GM12878 (cell line): ENCODE results near the gene UGT2A1. TPM values are rescaled to one million over a fixed set of nuclear protein-coding genes. Genes with fewer than 3 reads are reported as not detected.

Experiments used
- ATAC-seq: fragments of 200-7000 bp; cut with Tn5 transposase; 3 replicates; pipeline ENCODE4 v1.9.1; 2020; ENCODE audit warnings: mild to moderate bottlenecking, moderate library complexity
- Bru-seq: library from RNA; stranded (reverse); fragments of 400-500 nt; gene quantifications from one replicate; lab custom pipeline; 2021; lab: Mats Ljungman, UMichigan
- BruChase-seq, 2 experiments: library from RNA; stranded (reverse); fragments of 400-500 nt; gene quantifications; one replicate each; lab custom pipeline; 2021; lab: Mats Ljungman, UMichigan
- BruUV-seq: library from RNA; stranded (reverse); fragments of 400-500 nt; replicated peaks from 2 replicates; lab custom pipeline; 2021; lab: Mats Ljungman, UMichigan
- CTCF ChIA-PET: fragments of 300-600 bp; sonication (Branson Sonifier 250); formaldehyde crosslinking; extraction: SDS; loops from one replicate; lab custom pipeline; 2021; ENCODE audit warnings: inconsistent platforms; lab: Yijun Ruan, JAX
- POLR2A ChIA-PET: fragments of 350-600 bp; formaldehyde crosslinking; extraction: SDS; loops from one replicate; lab custom pipeline; 2021; ENCODE audit warnings: inconsistent platforms; lab: Charles Lee
- RAD21 ChIA-PET: fragments of 300-600 bp; sonication (Branson Sonifier 250); formaldehyde crosslinking; loops from one replicate; lab custom pipeline; 2023; ENCODE audit warnings: antibody characterized with exemption; ENCODE audit not compliant: unreplicated experiment; lab: Charles Lee
- SMC1A ChIA-PET: fragments of 300-600 bp; sonication (Branson Sonifier 250); formaldehyde crosslinking; loops from one replicate; lab custom pipeline; 2023; ENCODE audit not compliant: unreplicated experiment, uncharacterized antibody; lab: Charles Lee
- DNase-seq: peaks from one replicate; pipeline ENCODE4 v3.0.0-alpha.2; 2011; ENCODE audit warnings: low read depth, low spot score
- FAIRE-seq: peaks from 3 replicates; lab custom pipeline; 2011; peaks lifted over from hg19 to GRCh38; lab: Jason Lieb, UNC
- H2AFZ ChIP-seq: 2 replicates; pipeline ENCODE4 v1.6.0; 2011; ENCODE audit warnings: low read depth, low read length, control low read depth; ENCODE audit not compliant: control insufficient read depth
- H3K27ac ChIP-seq: 2 replicates; pipeline ENCODE4 v1.5.1; 2011; ENCODE audit warnings: control low read depth; ENCODE audit not compliant: control insufficient read depth, insufficient read depth
- H3K27me3 ChIP-seq, 2 experiments: replicated peaks in 1 of 2; 2 replicates each; pipeline versions ENCODE4 v1.6.0 to v1.6.1; 2011; ENCODE audit warnings: low read length in 1 of 2; ENCODE audit not compliant: control insufficient read depth in 2 of 2, insufficient read depth in 2 of 2
- H3K36me3 ChIP-seq, 2 experiments: 2 replicates each; pipeline ENCODE4 v1.5.1; 2011; ENCODE audit warnings: low read length in 1 of 2; ENCODE audit not compliant: control insufficient read depth in 2 of 2, insufficient read depth in 2 of 2
- H3K4me1 ChIP-seq: 2 replicates; pipeline ENCODE4 v1.6.1; 2011; ENCODE audit warnings: mild to moderate bottlenecking, low read length, moderate library complexity, mixed read lengths; ENCODE audit not compliant: control insufficient read depth, insufficient read depth
- H3K4me2 ChIP-seq: 2 replicates; pipeline ENCODE4 v1.6.0; 2011; ENCODE audit warnings: control low read depth; ENCODE audit not compliant: control insufficient read depth, insufficient read depth
- H3K4me3 ChIP-seq: fragments of 200-600 bp; sonication (generic); 2 replicates; pipeline ENCODE4 v1.5.1; 2016
- H3K79me2 ChIP-seq: 2 replicates; pipeline ENCODE4 v1.6.0; 2011; ENCODE audit warnings: low read length; ENCODE audit not compliant: control insufficient read depth, insufficient read depth
- H3K9ac ChIP-seq: 2 replicates; pipeline ENCODE4 v1.8.0; 2011; ENCODE audit warnings: low read length, control low read depth, mixed read lengths; ENCODE audit not compliant: control insufficient read depth, insufficient read depth
- H3K9me3 ChIP-seq: replicated peaks from 3 replicates; pipeline ENCODE4 v1.5.1; 2011; ENCODE audit warnings: mild to moderate bottlenecking, low read length; ENCODE audit not compliant: control insufficient read depth, insufficient read depth
- H4K20me1 ChIP-seq: 2 replicates; pipeline ENCODE4 v1.6.0; 2011; ENCODE audit not compliant: control insufficient read depth, insufficient read depth
- EGR1 ChIP-seq, 2 experiments: IDR thresholded peaks; 1 replicate in 1 of 2; 2 replicates in 1 of 2; pipeline ENCODE4 v1.6.1; 2011 to 2012; ENCODE audit warnings: low read depth in 2 of 2, low read length in 2 of 2, borderline replicate concordance in 1 of 2, mild to moderate bottlenecking in 1 of 2, moderate library complexity in 1 of 2
- IRF4 ChIP-seq: IDR thresholded peaks from 2 replicates; pipeline ENCODE4 v1.6.1; 2011; ENCODE audit warnings: low read depth, low read length
- MEF2A ChIP-seq: IDR thresholded peaks from 2 replicates; pipeline ENCODE4 v1.6.1; 2011; ENCODE audit warnings: low read depth, mild to moderate bottlenecking, low read length, moderate library complexity; ENCODE audit not compliant: insufficient read depth
- ZNF274 ChIP-seq: IDR thresholded peaks from one replicate; pipeline ENCODE4 v1.8.0; 2011; ENCODE audit not compliant: insufficient read length, insufficient read depth
- WGBS: methylation state at CpG from one replicate; pipeline ENCODE4 v1.1.6; 2016; ENCODE audit warnings: low lambda C conversion rate; ENCODE audit not compliant: insufficient replicate concordance, insufficient coverage; ENCODE audit errors: missing lambda C conversion rate; 5-methylcytosine and 5-hydroxymethylcytosine counted together
- in situ Hi-C: fragments of 300-500 bp; cut with MboI; formaldehyde crosslinking; loops from 9 replicates; pipeline ENCODE4 v1.14.3; 2018; ENCODE audit warnings: mixed read lengths
- intact Hi-C: fragments of 100-400 bp; cut with micrococcal nuclease; formaldehyde crosslinking; loops from one replicate; pipeline ENCODE4 v1.14.2; 2022; ENCODE audit not compliant: unreplicated experiment
- long read RNA-seq, 2 experiments: library from polyadenylated mRNA; unstranded; transcript quantifications; one replicate each; pipeline ENCODE4 v2.0.0, GENCODE V29; 2019 to 2020
- polyA minus RNA-seq, 3 experiments: library from RNA; depleted of rRNA, polyadenylated mRNA; stranded (reverse); fragments of >200 nt; gene quantifications; 2 replicates each; pipeline ENCODE4 v1.2.3, GENCODE V29; 2011
- polyA plus RNA-seq, 11 experiments: library from polyadenylated mRNA; depleted of rRNA in 4 of 11; unstranded in 6 of 11; stranded (reverse) in 5 of 11; fragments of >200 nt; fragmentation: Nextera tagmentation in 4 of 11; fragmentation: Illumina TruSeq in 1 of 11; extraction: Ambion mirVana in 4 of 11; extraction: Trizol in 1 of 11; gene quantifications; 1 replicate in 1 of 11; 2 replicates in 10 of 11; pipeline versions ENCODE4 v1.2.1 to v1.2.3, GENCODE V29; 2011 to 2016; ENCODE audit warnings: inconsistent platforms in 2 of 11, missing spikeins in 2 of 11, low read depth in 1 of 11
- total RNA-seq, 4 experiments: library from RNA; depleted of rRNA in 3 of 4; stranded (reverse); fragments of >200 nt in 3 of 4; fragmentation: Illumina TruSeq in 1 of 4; extraction: Trizol in 1 of 4; gene quantifications; 2 replicates each; pipeline versions ENCODE4 v1.2.1 to v1.2.3, GENCODE V29; 2013 to 2021
- TF ChIP-seq, protein P1 (sequence below): fragments of 450-650 bp; IDR thresholded peaks from 2 replicates; pipeline ENCODE4 v1.6.1; 2016; ENCODE audit warnings: mild to moderate bottlenecking
- TF ChIP-seq, protein P2 (sequence below): fragments of 450-650 bp; IDR thresholded peaks from 2 replicates; pipeline ENCODE4 v1.6.1; 2018; ENCODE audit warnings: borderline replicate concordance, mild to moderate bottlenecking; ENCODE audit not compliant: partially characterized antibody
- TF ChIP-seq, protein P3 (sequence below): IDR thresholded peaks from 2 replicates; pipeline ENCODE4 v1.6.1; 2011; ENCODE audit warnings: low read depth, mild to moderate bottlenecking, low read length, moderate library complexity, borderline replicate concordance; ENCODE audit errors: extremely low read depth
- TF ChIP-seq, protein P4 (sequence below): IDR thresholded peaks from 2 replicates; pipeline ENCODE4 v1.6.1; 2012; ENCODE audit warnings: low read depth, low read length, improper control_type of control experiment
- TF ChIP-seq, protein P5 (sequence below): IDR thresholded peaks from 2 replicates; pipeline ENCODE4 v1.6.1; 2012; ENCODE audit warnings: improper control_type of control experiment, low read depth, low read length; ENCODE audit not compliant: insufficient replicate concordance

Gene UGT2A1
- not detected in 2 replicates for total RNA-seq (2013; cell fraction: nucleolus; rRNA removed)
- total RNA-seq (2014; rRNA removed) (0.27 TPM in 1 of 2 replicates, not detected in the other), total RNA-seq (2014; rRNA removed; fragmentation: Illumina TruSeq; extraction: Trizol) (not detected in 2 replicates), total RNA-seq (2021) (not detected in 2 replicates), polyA plus RNA-seq (2011; rRNA removed) (0.04 TPM in 1 of 2 replicates, not detected in the other), polyA plus RNA-seq (2014; fragmentation: Illumina TruSeq; extraction: Trizol) (0.19 TPM in 1 of 2 replicates, not detected in the other), polyA plus RNA-seq (2014; fragmentation: Nextera tagmentation; extraction: Ambion mirVana) (under 1 TPM; 0.07 to 0.08 TPM), polyA plus RNA-seq (2014; rRNA removed) (0.28 and 0.50 TPM in 2 replicates), polyA plus RNA-seq (2016; fragmentation: Nextera tagmentation; extraction: Ambion mirVana) (not detected), polyA minus RNA-seq (2011; rRNA and poly(A)+ RNA removed) (not detected in 2 replicates), Bru-seq, nascent RNA (not detected), BruChase-seq, experiment 1, labeled RNA remaining after a 6-hour chase (not detected), BruChase-seq, experiment 2, labeled RNA remaining after a 2-hour chase (not detected)
- polyA plus RNA-seq (2011; ENCODE audit: low read depth): not detected
- polyA plus RNA-seq (2011; cell fraction: cytosol; rRNA removed): not detected in 2 replicates
- polyA plus RNA-seq (2011; cell fraction: nucleus; rRNA removed): not detected in 2 replicates
- not detected in 2 replicates for polyA plus RNA-seq (2012)
- polyA minus RNA-seq (2011; cell fraction: cytosol; rRNA and poly(A)+ RNA removed): not detected in 2 replicates
- not detected in 2 replicates for polyA minus RNA-seq (2011; cell fraction: nucleus; rRNA and poly(A)+ RNA removed)
- long read RNA-seq, experiment 1: 0 reads
- long read RNA-seq, experiment 2: 0 reads

DNA sequence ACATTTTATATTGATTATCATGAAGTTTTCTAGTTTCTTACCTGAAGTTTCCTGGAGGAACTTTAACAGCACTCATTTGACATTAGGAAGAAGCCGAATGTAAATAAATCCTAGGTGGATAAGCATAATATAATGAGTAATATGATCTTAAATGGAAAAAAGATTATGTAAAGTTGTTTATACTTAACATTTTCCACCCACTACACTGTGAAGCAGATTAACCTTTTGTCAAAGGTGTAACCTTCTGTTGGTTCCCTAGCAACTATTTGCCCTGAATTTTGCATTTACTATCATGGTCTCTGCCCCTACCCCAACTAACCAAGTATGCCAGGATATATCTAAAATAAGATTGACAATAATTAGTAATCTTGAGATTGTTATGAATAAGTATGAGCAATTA, at the start of gene UGT2A1:
UGT2A1 (minus strand) TSS at position 101 of the 400 bp plus-strand sequence. CDS start 5,603 bp downstream, outside the sequence.
- Histone ChIP-seq H3K27me3 (no peaks in the 10 kb centered on the region), H3K4me1 (no peaks in the 10 kb centered on the region), H3K4me2 (no peak within 1 kb of the TSS), H3K9ac (no peak within 1 kb of the TSS), H4K20me1 (no peaks in the 10 kb centered on the region), H3K4me3 (no peak within 1 kb of the TSS), H2AFZ (no peak within 1 kb of the TSS), H3K27ac (no peak within 1 kb of the TSS), H3K9me3 (no peaks in the 10 kb centered on the region), H3K79me2 (no peaks in the 10 kb centered on the region), H3K36me3 (no peaks in the 10 kb centered on the region)
- intact Hi-C loops (no loop called here), in situ Hi-C loops (no loop called here)
- FAIRE-seq (no peak), ATAC-seq (no peak), DNase-seq (no peak)
- no TSS peak for BruUV-seq
- ChIA-PET POLR2A (no interaction called here), CTCF (no interaction called here), RAD21 (no interaction called here), SMC1A (no interaction called here)
- WGBS: 0% methylated on average over 1 of the region's 1 CpG
- TF ChIP-seq ZNF274 (no peak), MEF2A (no peak), IRF4 (no peak), EGR1 (IDR thresholded peaks at IDR 0.05; ENCODE audit: borderline replicate concordance in 1 of 2, low read depth in 2 of 2, low read length in 2 of 2) (no peak)
- TF ChIP-seq, protein P1, sequence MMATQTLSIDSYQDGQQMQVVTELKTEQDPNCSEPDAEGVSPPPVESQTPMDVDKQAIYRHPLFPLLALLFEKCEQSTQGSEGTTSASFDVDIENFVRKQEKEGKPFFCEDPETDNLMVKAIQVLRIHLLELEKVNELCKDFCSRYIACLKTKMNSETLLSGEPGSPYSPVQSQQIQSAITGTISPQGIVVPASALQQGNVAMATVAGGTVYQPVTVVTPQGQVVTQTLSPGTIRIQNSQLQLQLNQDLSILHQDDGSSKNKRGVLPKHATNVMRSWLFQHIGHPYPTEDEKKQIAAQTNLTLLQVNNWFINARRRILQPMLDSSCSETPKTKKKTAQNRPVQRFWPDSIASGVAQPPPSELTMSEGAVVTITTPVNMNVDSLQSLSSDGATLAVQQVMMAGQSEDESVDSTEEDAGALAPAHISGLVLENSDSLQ: no peak
- TF ChIP-seq, protein P2, sequence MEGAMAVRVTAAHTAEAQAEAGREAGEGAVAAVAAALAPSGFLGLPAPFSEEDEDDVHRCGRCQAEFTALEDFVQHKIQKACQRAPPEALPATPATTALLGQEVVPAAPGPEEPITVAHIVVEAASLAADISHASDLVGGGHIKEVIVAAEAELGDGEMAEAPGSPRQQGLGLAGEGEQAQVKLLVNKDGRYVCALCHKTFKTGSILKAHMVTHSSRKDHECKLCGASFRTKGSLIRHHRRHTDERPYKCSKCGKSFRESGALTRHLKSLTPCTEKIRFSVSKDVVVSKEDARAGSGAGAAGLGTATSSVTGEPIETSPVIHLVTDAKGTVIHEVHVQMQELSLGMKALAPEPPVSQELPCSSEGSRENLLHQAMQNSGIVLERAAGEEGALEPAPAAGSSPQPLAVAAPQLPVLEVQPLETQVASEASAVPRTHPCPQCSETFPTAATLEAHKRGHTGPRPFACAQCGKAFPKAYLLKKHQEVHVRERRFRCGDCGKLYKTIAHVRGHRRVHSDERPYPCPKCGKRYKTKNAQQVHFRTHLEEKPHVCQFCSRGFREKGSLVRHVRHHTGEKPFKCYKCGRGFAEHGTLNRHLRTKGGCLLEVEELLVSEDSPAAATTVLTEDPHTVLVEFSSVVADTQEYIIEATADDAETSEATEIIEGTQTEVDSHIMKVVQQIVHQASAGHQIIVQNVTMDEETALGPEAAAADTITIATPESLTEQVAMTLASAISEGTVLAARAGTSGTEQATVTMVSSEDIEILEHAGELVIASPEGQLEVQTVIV: no peak
- TF ChIP-seq, protein P3, sequence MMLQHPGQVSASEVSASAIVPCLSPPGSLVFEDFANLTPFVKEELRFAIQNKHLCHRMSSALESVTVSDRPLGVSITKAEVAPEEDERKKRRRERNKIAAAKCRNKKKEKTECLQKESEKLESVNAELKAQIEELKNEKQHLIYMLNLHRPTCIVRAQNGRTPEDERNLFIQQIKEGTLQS: no peak
- TF ChIP-seq, protein P4, sequence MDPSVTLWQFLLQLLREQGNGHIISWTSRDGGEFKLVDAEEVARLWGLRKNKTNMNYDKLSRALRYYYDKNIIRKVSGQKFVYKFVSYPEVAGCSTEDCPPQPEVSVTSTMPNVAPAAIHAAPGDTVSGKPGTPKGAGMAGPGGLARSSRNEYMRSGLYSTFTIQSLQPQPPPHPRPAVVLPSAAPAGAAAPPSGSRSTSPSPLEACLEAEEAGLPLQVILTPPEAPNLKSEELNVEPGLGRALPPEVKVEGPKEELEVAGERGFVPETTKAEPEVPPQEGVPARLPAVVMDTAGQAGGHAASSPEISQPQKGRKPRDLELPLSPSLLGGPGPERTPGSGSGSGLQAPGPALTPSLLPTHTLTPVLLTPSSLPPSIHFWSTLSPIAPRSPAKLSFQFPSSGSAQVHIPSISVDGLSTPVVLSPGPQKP: no peak
- TF ChIP-seq, protein P5, sequence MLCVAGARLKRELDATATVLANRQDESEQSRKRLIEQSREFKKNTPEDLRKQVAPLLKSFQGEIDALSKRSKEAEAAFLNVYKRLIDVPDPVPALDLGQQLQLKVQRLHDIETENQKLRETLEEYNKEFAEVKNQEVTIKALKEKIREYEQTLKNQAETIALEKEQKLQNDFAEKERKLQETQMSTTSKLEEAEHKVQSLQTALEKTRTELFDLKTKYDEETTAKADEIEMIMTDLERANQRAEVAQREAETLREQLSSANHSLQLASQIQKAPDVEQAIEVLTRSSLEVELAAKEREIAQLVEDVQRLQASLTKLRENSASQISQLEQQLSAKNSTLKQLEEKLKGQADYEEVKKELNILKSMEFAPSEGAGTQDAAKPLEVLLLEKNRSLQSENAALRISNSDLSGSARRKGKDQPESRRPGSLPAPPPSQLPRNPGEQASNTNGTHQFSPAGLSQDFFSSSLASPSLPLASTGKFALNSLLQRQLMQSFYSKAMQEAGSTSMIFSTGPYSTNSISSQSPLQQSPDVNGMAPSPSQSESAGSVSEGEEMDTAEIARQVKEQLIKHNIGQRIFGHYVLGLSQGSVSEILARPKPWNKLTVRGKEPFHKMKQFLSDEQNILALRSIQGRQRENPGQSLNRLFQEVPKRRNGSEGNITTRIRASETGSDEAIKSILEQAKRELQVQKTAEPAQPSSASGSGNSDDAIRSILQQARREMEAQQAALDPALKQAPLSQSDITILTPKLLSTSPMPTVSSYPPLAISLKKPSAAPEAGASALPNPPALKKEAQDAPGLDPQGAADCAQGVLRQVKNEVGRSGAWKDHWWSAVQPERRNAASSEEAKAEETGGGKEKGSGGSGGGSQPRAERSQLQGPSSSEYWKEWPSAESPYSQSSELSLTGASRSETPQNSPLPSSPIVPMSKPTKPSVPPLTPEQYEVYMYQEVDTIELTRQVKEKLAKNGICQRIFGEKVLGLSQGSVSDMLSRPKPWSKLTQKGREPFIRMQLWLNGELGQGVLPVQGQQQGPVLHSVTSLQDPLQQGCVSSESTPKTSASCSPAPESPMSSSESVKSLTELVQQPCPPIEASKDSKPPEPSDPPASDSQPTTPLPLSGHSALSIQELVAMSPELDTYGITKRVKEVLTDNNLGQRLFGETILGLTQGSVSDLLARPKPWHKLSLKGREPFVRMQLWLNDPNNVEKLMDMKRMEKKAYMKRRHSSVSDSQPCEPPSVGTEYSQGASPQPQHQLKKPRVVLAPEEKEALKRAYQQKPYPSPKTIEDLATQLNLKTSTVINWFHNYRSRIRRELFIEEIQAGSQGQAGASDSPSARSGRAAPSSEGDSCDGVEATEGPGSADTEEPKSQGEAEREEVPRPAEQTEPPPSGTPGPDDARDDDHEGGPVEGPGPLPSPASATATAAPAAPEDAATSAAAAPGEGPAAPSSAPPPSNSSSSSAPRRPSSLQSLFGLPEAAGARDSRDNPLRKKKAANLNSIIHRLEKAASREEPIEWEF: no peak
